A204.1 (cell line): Measurements from ENCODE around the gene SKIL.

ENCODE experiments used
- FAIRE-seq: peaks from 2 replicates; lab custom pipeline; 2012; peaks lifted over from hg19 to GRCh38; lab: Jason Lieb, UNC

SKIL gene

DNA sequence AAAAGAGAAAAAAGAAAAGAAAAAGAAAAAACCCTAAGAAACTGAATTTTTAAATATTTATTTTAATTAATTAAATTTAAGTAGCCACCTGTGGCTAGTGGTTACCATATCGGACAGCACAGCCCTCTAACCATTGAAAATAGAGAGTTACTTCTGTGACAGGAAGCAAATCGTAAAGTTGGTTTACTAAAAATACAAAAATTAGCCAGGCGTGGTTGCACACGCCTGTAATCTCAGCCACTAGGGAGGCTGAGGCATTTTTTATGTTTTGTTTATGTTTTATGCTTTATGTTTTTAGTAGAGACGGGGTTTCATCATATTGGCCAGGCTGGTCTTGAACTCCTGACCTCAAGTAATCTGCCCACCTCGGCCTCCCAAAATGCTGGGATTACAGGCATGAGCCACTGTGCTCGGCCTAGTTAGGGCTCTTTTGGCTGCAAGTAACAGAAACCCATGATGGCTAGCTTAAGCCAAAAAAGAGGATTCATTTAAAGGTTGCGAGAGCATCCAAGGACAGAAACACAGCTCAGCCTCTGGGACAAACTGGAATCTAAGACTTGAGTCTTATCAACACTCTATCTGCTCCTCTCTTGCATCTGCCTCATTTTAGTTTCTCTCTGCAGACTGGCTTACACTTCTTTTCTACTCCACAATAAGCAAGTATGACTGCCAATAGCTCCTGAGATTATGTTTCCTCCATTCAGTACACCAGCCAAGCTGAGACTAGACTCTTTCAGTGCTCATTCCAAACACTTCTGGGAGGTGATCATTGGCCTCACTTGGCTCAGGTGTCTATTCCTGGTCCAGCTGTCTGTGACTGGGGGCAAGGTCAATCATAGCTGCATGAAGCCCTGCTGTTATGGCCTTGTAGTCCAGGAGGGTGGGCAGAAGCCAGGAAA, 6.8 kb upstream of the SKIL start:
- FAIRE-seq = no peak

DNA sequence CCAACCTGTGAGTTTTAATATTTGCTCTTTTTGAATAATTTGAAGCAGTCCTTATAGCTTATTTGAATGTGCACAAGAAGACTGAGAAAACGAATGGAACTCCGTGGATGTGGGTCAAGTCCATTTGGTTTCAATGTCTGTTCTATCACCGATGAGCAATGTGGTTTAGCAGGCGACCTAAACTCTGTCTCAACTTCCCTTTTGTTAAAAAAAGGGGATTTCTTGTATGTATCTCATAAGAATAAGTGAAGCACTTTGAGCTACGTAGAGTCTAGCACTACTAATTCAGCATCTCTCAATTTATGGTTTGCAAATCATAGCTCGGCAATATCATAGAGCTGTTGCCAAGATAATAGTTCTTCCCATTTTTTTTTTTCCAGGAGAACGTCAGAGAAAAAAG, 4.6 kb upstream of the SKIL start:
- FAIRE-seq = no peak

DNA sequence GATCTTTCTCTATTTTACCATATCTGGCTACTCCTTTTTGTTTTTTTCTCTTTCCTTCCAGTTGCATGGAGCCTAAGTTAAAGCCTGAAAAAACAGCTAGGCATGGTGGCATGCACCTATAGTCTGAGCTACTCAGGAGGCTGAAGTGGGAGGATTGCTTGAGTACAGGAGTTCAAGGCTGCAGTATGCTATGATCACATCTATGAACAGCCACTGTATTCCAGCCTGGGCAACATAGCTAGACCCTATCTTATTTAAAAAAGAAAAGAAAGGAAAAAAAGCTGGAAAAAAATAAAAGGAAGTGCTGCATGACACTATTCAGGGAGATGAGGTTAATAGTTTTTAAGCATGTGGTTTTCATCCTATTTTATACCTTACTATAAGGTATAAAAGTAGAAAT, 4.0 kb upstream of the SKIL start:
- no peak for FAIRE-seq

DNA sequence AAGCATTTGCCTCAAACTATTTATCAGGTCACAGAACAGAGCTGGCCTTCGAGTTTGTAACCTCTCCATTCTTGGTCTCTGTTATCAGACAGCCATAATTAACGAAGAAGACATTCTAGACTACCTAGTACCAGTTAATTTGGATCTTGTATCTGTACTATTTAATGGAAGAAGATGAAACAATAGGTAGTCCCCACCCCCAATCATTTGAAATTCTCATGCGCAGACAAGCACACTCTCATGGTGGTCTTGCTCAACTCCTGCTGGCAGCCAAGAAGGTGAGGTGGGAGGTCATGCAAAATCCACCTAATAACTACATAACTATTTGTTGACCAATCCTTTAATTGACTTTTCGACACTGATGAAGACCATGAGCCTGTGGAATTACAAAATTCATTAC, 2.8 kb upstream of the SKIL start:
- FAIRE-seq = no peak

- no peak for FAIRE-seq
These were observed 1.5 kb upstream of the SKIL start for GRCh38 chr3:170355738-170356595.

GRCh38 chr3:170356596-170357175, 829 bp upstream of the SKIL start:
- FAIRE-seq = no peak

- FAIRE-seq = no peak
These were observed 811 bp downstream of the SKIL start for GRCh38 chr3:170358042-170359010.

- FAIRE-seq = no peak
These were observed 1.7 kb downstream of the SKIL start for GRCh38 chr3:170359178-170359704.

DNA sequence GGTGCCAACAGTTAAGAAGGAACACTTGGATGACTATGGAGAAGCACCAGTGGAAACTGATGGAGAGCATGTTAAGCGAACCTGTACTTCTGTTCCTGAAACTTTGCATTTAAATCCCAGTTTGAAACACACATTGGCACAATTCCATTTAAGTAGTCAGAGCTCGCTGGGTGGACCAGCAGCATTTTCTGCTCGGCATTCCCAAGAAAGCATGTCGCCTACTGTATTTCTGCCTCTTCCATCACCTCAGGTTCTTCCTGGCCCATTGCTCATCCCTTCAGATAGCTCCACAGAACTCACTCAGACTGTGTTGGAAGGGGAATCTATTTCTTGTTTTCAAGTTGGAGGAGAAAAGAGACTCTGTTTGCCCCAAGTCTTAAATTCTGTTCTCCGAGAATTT, 3.0 kb downstream of the SKIL start:
- no peak for FAIRE-seq

DNA sequence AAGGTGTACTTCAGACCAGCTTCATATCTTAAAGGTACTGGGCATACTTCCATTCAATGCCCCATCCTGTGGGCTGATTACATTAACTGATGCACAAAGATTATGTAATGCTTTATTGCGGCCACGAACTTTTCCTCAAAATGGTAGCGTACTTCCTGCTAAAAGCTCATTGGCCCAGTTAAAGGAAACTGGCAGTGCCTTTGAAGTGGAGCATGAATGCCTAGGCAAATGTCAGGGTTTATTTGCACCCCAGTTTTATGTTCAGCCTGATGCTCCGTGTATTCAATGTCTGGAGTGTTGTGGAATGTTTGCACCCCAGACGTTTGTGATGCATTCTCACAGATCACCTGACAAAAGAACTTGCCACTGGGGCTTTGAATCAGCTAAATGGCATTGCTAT, 3.4 kb downstream of the SKIL start:
- no peak for FAIRE-seq

GRCh38 chr3:170361711-170362110, 4.2 kb downstream of the SKIL start:
- no peak for FAIRE-seq

- no peak for FAIRE-seq
These were observed 6.0 kb downstream of the SKIL start for GRCh38 chr3:170363471-170363994.

DNA sequence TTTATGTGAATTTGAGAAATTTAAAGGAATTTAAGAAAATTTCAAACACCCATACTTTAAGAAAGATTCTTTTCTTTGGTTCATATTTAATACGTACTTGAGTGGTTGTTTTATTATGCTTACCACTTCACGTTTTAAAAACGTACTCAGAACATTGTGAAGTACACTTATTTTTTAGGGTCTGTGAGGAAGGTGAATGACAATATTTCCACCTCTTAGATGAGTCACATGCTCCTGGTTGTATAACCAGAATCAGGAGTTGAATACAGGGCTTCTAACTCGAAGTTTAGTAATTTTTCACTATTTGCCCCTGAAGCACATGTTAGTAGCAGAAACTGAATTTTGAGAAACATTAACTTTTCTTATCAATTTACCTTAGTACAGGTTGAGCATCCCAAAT, 7.5 kb downstream of the SKIL start:
- FAIRE-seq = no peak

DNA sequence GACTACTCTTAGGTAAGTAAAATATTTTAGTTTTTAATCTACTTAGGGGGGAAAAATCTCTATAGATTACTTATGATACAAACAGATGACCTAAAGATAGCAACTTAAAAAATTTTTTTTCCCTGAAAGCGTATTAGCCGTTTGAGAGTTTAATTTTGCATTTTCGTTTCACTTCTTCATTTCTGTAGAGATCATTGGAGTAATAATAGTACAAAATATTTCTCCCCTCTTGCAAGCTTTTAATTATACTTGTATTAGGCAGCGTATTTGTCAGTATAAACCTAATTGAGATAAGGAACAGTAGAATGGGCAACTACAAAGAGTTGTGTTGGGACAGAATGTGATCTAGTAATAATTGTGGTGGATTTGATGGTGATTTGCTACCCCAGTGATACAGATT, 10.3 kb downstream of the SKIL start:
- FAIRE-seq = no peak

DNA sequence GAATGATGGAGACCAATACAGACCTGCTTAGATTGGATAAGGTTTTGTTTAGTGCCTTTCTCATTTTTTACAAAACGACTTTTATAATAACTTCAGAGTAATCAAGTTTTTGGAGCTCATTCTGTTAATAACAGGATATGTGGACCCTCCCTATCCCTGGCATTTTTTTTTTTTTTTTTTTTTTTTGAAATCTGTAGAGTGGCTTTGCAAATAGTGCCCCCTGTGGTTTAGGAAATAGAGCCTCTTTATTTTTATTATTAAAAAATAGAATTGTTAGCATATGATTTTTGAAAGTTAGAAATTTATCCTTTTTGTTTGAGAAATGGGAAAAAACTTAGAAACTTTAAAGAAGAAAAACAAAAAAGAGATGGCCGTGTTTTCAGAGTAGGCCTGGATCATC, 11.4 kb downstream of the SKIL start:
- FAIRE-seq = no peak

DNA sequence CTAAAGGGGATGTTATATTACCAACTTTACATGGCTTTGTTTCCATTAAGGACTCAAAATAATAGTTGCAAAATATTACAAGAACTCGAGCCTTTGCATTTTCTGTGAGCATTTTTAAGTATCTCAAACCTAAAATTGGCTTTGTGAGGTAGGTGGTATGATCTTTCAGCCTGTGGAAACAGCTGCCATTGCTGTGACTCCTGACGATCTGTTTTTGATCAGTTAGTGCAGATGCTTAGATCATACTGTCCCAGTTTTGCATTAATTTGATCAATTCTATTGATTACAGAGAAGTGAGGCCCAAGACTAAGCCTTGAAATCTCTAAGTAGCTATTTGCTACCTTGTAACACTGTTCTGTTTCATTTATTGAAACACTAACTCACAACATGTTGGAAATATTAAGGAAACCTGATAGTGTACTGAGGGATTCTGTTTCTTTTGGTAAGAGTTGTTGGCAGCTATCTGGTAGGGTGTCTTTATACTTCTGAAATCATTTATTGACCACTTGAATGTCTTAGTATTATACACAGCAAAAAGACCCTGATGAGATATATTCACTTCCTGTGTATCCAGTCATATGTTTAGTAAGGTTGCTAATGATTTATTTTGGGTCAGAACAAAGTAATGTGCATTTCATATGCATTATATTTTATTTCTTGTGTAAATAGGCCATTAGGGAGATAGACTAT, 14.8 kb downstream of the SKIL start:
- no peak for FAIRE-seq

GRCh38 chr3:170383567-170383966, 26.1 kb downstream of the SKIL start:
- no peak for FAIRE-seq

- FAIRE-seq = no peak
These were observed 29.0 kb downstream of the SKIL start for GRCh38 chr3:170386468-170386867.

DNA sequence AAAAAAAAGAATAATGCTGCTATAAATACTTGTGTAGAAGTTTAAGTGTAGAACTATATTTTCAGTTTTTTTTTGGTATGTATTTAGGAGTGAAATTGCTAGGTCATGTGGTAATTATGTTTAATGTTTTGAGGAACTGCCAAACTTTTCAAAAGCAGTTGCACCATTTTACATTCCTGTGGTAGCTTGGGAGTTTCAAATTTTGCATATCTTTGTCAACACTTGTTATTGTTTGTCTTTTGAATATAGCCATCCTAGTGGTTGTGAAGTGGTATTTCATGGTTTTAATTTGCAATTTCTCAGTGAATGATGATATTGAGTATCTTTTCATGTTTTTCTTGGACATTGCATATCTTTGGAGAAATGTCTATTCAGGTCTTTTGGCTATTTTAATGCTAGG, 30.4 kb downstream of the SKIL start:
- no peak for FAIRE-seq

DNA sequence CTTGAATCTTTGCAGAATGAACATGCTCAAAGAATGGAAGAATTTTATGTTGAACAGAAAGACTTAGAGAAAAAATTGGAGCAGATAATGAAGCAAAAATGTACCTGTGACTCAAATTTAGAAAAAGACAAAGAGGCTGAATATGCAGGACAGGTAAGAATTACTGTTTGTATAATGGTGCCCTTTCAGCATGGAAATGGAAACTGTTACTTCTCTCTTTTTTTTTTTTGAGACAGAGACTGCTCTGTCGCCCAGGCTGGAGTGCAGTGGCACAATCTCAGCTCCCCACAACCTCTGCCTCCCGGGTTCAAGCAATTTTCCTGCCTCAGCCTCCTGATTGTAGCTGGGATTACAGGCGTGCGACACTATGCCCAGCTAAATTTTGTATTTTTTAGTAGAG, 33.6 kb downstream of the SKIL start:
- no peak for FAIRE-seq

GRCh38 chr3:170397685-170398084, 40.2 kb downstream of the SKIL start:
- no peak for FAIRE-seq
